Measurements from ENCODE around the gene MOB3C. TPM values are rescaled to one million over a fixed set of nuclear protein-coding genes. Genes with fewer than 3 reads are reported as not detected.

MOB3C gene
- polyA plus RNA-seq, 1 donor (not counting 4 experiments of a cell fraction or from before 2014, with no cell fraction given) = 18.4 TPM

GRCh38 chr1:46650491-46650890, 33.9 kb upstream of the MOB3C start:
- H3K9me3 ChIP-seq (ENCODE audit: control insufficient read depth, low read depth, low read length) = no peaks in the 10 kb centered on the region
- H3K27ac ChIP-seq (ENCODE audit: control insufficient read depth, insufficient read depth, low read length) = no peak overlapping the region
- dilution Hi-C loops (cut with MboI; ENCODE audit: extremely low pct_ligation_motif_present, low sequenced_read_pairs) = no loop called here
- H3K9ac ChIP-seq (ENCODE audit: control insufficient read depth, extremely low read depth, insufficient read depth, low read length) = no peak overlapping the region
- FAIRE-seq (no peak), DNase-seq (ENCODE audit: low read depth, low spot score) (no peak)
- H2AFZ ChIP-seq (ENCODE audit: control insufficient read depth, low read length) = no peak overlapping the region
- H3K4me1 ChIP-seq (ENCODE audit: control insufficient read depth, extremely low read depth, insufficient read depth, low read length) = no peaks in the 10 kb centered on the region
- no peaks in the 10 kb centered on the region for H3K79me2 ChIP-seq (ENCODE audit: control insufficient read depth, insufficient read depth, low read length)
- H4K20me1 ChIP-seq (ENCODE audit: control insufficient read depth, extremely low read depth, insufficient read depth, low read length) = no peaks in the 10 kb centered on the region
- TF ChIP-seq EZH2 (IDR thresholded peaks at IDR 0.05; ENCODE audit: low read length) (no peak), CTCF (optimal IDR thresholded peaks at IDR 0.05 in 1 of 3, IDR thresholded peaks at IDR 0.05 in 1 of 3, conservative IDR thresholded peaks at IDR 0.05 in 1 of 3; ENCODE audit: extremely low read depth in 1 of 3, insufficient read depth in 2 of 3, low read length in 3 of 3) (no peak)
- H3K9me1 ChIP-seq (ENCODE audit: control insufficient read depth, extremely low read depth, insufficient read depth, low read length) = no peaks in the 10 kb centered on the region
- no peak overlapping the region for H3K4me3 ChIP-seq (ENCODE audit: control insufficient read depth in 2 of 3, extremely low read depth in 1 of 3, insufficient read depth in 2 of 3, low read depth in 1 of 3, low read length in 3 of 3)
- no peaks in the 10 kb centered on the region for H3K27me3 ChIP-seq (ENCODE audit: control insufficient read depth, extremely low read depth, insufficient read depth, low read length)
- no peak overlapping the region for H3K4me2 ChIP-seq (ENCODE audit: control insufficient read depth, extremely low read depth, insufficient read depth, low read depth, low read length)
- peaks cover 3 to 14% of the 10 kb centered on the region in 2 experiments for H3K36me3 ChIP-seq (ENCODE audit: control insufficient read depth in 2 of 2, extremely low read depth in 1 of 2, insufficient read depth in 2 of 2, low read length in 2 of 2)

GRCh38 chr1:46649764-46650163, 33.2 kb upstream of the MOB3C start:
- TF ChIP-seq CTCF (optimal IDR thresholded peaks at IDR 0.05 in 1 of 3, IDR thresholded peaks at IDR 0.05 in 1 of 3, conservative IDR thresholded peaks at IDR 0.05 in 1 of 3; ENCODE audit: extremely low read depth in 1 of 3, insufficient read depth in 2 of 3, low read length in 3 of 3) = no peak
- no peak for TF ChIP-seq EZH2 (IDR thresholded peaks at IDR 0.05; ENCODE audit: low read length)
- peaks cover 1 to 13% of the 10 kb centered on the region in 2 experiments for H3K36me3 ChIP-seq (ENCODE audit: control insufficient read depth in 2 of 2, extremely low read depth in 1 of 2, insufficient read depth in 2 of 2, low read length in 2 of 2)
- no peaks in the 10 kb centered on the region for H3K9me1 ChIP-seq (ENCODE audit: control insufficient read depth, extremely low read depth, insufficient read depth, low read length)
- H3K79me2 ChIP-seq (ENCODE audit: control insufficient read depth, insufficient read depth, low read length) = no peaks in the 10 kb centered on the region
- no peak overlapping the region for H2AFZ ChIP-seq (ENCODE audit: control insufficient read depth, low read length)
- H3K4me2 ChIP-seq (ENCODE audit: control insufficient read depth, extremely low read depth, insufficient read depth, low read depth, low read length) = no peak overlapping the region
- H4K20me1 ChIP-seq (ENCODE audit: control insufficient read depth, extremely low read depth, insufficient read depth, low read length) = no peaks in the 10 kb centered on the region
- DNase-seq (ENCODE audit: low read depth, low spot score) = no peak
- no peak for FAIRE-seq
- dilution Hi-C loops (cut with MboI; ENCODE audit: extremely low pct_ligation_motif_present, low sequenced_read_pairs) = no loop called here
- no peaks in the 10 kb centered on the region for H3K27me3 ChIP-seq (ENCODE audit: control insufficient read depth, extremely low read depth, insufficient read depth, low read length)
- no peak overlapping the region for H3K27ac ChIP-seq (ENCODE audit: control insufficient read depth, insufficient read depth, low read length)
- H3K4me1 ChIP-seq (ENCODE audit: control insufficient read depth, extremely low read depth, insufficient read depth, low read length) = no peaks in the 10 kb centered on the region
- no peaks in the 10 kb centered on the region for H3K9me3 ChIP-seq (ENCODE audit: control insufficient read depth, low read depth, low read length)
- no peak overlapping the region for H3K9ac ChIP-seq (ENCODE audit: control insufficient read depth, extremely low read depth, insufficient read depth, low read length)
- no peak overlapping the region for H3K4me3 ChIP-seq (ENCODE audit: control insufficient read depth in 2 of 3, extremely low read depth in 1 of 3, insufficient read depth in 2 of 3, low read depth in 1 of 3, low read length in 3 of 3)
